K562 (cell line): Measurements from ENCODE around the gene NAPA. TPM values are rescaled to one million over a fixed set of nuclear protein-coding genes. Genes with fewer than 3 reads are reported as not detected.

Source experiments
- CCAR2 ChIP-seq: fragments of 200-400 bp; formaldehyde crosslinking; IDR thresholded peaks from 2 replicates; pipeline ENCODE4 v1.6.1; 2017; ENCODE audit warnings: mild to moderate bottlenecking, low read depth, low read length
- E2F8 ChIP-seq: fragments of 450-650 bp; IDR thresholded peaks from 2 replicates; pipeline ENCODE4 v1.7.1; 2018; ENCODE audit warnings: mild to moderate bottlenecking, low read depth; ENCODE audit not compliant: partially characterized antibody
- FOXA1 ChIP-seq: fragments of 450-650 bp; IDR thresholded peaks from 2 replicates; pipeline ENCODE4 v1.6.1; 2016; ENCODE audit warnings: mild to moderate bottlenecking, borderline replicate concordance
- GTF2A2 ChIP-seq: IDR thresholded peaks from 2 replicates; pipeline ENCODE4 v1.6.1; 2016; ENCODE audit warnings: mild to moderate bottlenecking, missing genetic modification characterization, missing compliant biosample characterization
- HCFC1 ChIP-seq: IDR thresholded peaks from 2 replicates; pipeline ENCODE4 v1.6.1; 2012; ENCODE audit warnings: low read depth, low read length, improper control_type of control experiment
- HMGN3 ChIP-seq: IDR thresholded peaks from 2 replicates; pipeline ENCODE4 v1.6.1; 2011; ENCODE audit warnings: borderline replicate concordance, low read depth, mild to moderate bottlenecking, mixed read lengths, low read length; ENCODE audit not compliant: insufficient read length; ENCODE audit errors: extremely low read depth
- KHSRP ChIP-seq: fragments of 450-650 bp; IDR thresholded peaks from 2 replicates; pipeline ENCODE4 v1.6.1; 2017
- MITF ChIP-seq: IDR thresholded peaks from 2 replicates; pipeline ENCODE4 v1.6.1; 2014; ENCODE audit warnings: antibody characterized with exemption
- NFE2L1 ChIP-seq: fragments of 450-650 bp; IDR thresholded peaks from 2 replicates; pipeline ENCODE4 v1.6.1; 2016; ENCODE audit warnings: missing genetic modification characterization, low read depth, mild to moderate bottlenecking, missing compliant biosample characterization, moderate library complexity, borderline replicate concordance
- THRB ChIP-seq: fragments of 450-650 bp; formaldehyde crosslinking; conservative IDR thresholded peaks from 2 replicates; pipeline ENCODE4 v1.4.0; 2022; ENCODE audit warnings: mild to moderate bottlenecking, missing genetic modification characterization
- ZFPM2 ChIP-seq: fragments of 250-450 bp; sonication (Bioruptor Pico); IDR thresholded peaks from 2 replicates; pipeline ENCODE4 v1.5.1; 2022; ENCODE audit warnings: mild to moderate bottlenecking
- ZHX1 ChIP-seq: fragments of 150-350 bp; conservative IDR thresholded peaks from 2 replicates; pipeline ENCODE4 v1.6.1; 2014; ENCODE audit warnings: low read length
- ZNF24 ChIP-seq: fragments of 450-650 bp; IDR thresholded peaks from 2 replicates; pipeline ENCODE4 v1.6.1; 2016
- ZNF518B ChIP-seq: fragments of 250-450 bp; sonication (Bioruptor Pico); IDR thresholded peaks from 2 replicates; pipeline ENCODE4 v1.5.0; 2021; ENCODE audit warnings: mild to moderate bottlenecking, moderate library complexity
- ZNF696 ChIP-seq: fragments of 250-450 bp; sonication (Bioruptor Pico); conservative IDR thresholded peaks from 2 replicates; pipeline ENCODE4 v1.4.0; 2020; ENCODE audit warnings: mild to moderate bottlenecking, moderate library complexity
- polyA plus RNA-seq, 8 experiments: library from polyadenylated mRNA; depleted of rRNA in 4 of 8; stranded (reverse) in 5 of 8; unstranded in 3 of 8; fragments of >200 nt; fragmentation: Nextera tagmentation in 2 of 8; fragmentation: Illumina TruSeq in 1 of 8; extraction: Ambion mirVana in 2 of 8; extraction: Trizol in 1 of 8; gene quantifications; 2 replicates each; pipeline versions ENCODE4 v1.2.1 to v1.2.3, GENCODE V29; 2011 to 2014; ENCODE audit warnings: inconsistent platforms in 1 of 8, missing spikeins in 1 of 8
- total RNA-seq, 7 experiments: library from RNA; depleted of rRNA in 6 of 7; stranded (reverse); fragments of >200 nt in 6 of 7; fragmentation: Illumina TruSeq in 2 of 7; extraction: Trizol in 2 of 7; gene quantifications; 2 replicates each; pipeline versions ENCODE4 v1.2.1 to v1.2.3, GENCODE V29; 2011 to 2021; ENCODE audit warnings: low replicate concordance in 1 of 7

Gene NAPA
- total and polyA plus RNA-seq, 9 of the 15 experiments (the other 6 are each of a cell fraction or from before 2014, with no cell fraction given) = 5.4 to 98.6 (median 77.5) TPM

- no peak for TF ChIP-seq ZNF518B (CRISPR knock-in tag)
- TF ChIP-seq ZNF696 (CRISPR knock-in tag) = peak; percentile 98
- TF ChIP-seq HMGN3 = peak; percentile 85
- TF ChIP-seq E2F8 = peak; percentile 96
- TF ChIP-seq HCFC1 = peak; percentile 96
- TF ChIP-seq THRB (CRISPR knock-in tag) = 0 out of 2 replicates have a peak, but pooled peaks have one; percentile 37
- no peak for TF ChIP-seq NFE2L1
- no peak for TF ChIP-seq FOXA1
- TF ChIP-seq GTF2A2 (tag) = no peak
- TF ChIP-seq MITF = no peak
- TF ChIP-seq CCAR2 = no peak
- TF ChIP-seq ZHX1 = peak; percentile 33; the same call in 1 of the 2 replicates
- TF ChIP-seq ZFPM2 (CRISPR knock-in tag) = no peak
- TF ChIP-seq ZNF24 = no peak
- peak; percentile 98 for TF ChIP-seq KHSRP
Observed at GRCh38 chr19:47483800-47484690, 30.8 kb downstream of the NAPA start, which contains the start of gene KPTN (continued).
